Stimulated activated CD4-positive, alpha-beta T cell treated with anti-CD3 and anti-CD28 coated beads, Interleukin-1b, Interleukin-23, amount 100 ng/mL, for 1 hour (primary cell): ENCODE data around the gene CAPSL.
"Not testable (repeated sequence)": the region's sequence is repeated elsewhere in the genome, so short reads cannot be mapped to it uniquely, and the experiment has no call there.

Experiments
- DNase-seq, 2 donors: peaks; one replicate each; pipeline ENCODE4 v3.0.0-alpha.2; 2020; ENCODE audit warnings: low read depth in 2 of 2

Gene CAPSL

GRCh38 chr5:35938568-35939227 is at the start of gene CAPSL:
Gene CAPSL, minus strand, starts transcription at chr5:35938622. Its CDS starts 17,502 bp downstream, at chr5:35921120.
- no peak for DNase-seq

- DNase-seq, result no peak
These were observed 49.4 kb upstream of the CAPSL start for GRCh38 chr5:35987776-35988175.

- no peak for DNase-seq
These were observed 41.3 kb upstream of the CAPSL start for GRCh38 chr5:35979715-35980114.

- DNase-seq, result not testable (repeated sequence)
These were observed 38.4 kb upstream of the CAPSL start for GRCh38 chr5:35976859-35977258.

GRCh38 chr5:35974570-35974969 is 36.1 kb upstream of the CAPSL start:
- no peak for DNase-seq

- no peak for DNase-seq
These were observed 33.4 kb upstream of the CAPSL start for GRCh38 chr5:35971878-35972210.

- DNase-seq, result no peak
These were observed 32.9 kb upstream of the CAPSL start for GRCh38 chr5:35971186-35971877.

- DNase-seq, result no peak
These were observed 25.0 kb upstream of the CAPSL start for GRCh38 chr5:35963381-35963843.

- no peak for DNase-seq
These were observed 21.9 kb upstream of the CAPSL start for GRCh38 chr5:35960328-35960727.

- DNase-seq, result no peak
These were observed 18.0 kb upstream of the CAPSL start for GRCh38 chr5:35956429-35956828.

- DNase-seq, result no peak
These were observed 15.8 kb upstream of the CAPSL start for GRCh38 chr5:35954175-35954574.

- DNase-seq, result no peak
These were observed 8.7 kb upstream of the CAPSL start for GRCh38 chr5:35947085-35947484.

- no peak for DNase-seq
These were observed 1.2 kb upstream of the CAPSL start for GRCh38 chr5:35939639-35940038.

- peak in 1 of 2 donors; percentile 39 for DNase-seq
These were observed 11.9 kb downstream of the CAPSL start for GRCh38 chr5:35926389-35927051.

- peak; percentile 59 to 66 for DNase-seq
These were observed 13.3 kb downstream of the CAPSL start for GRCh38 chr5:35924950-35925722.

- no peak for DNase-seq
These were observed 14.1 kb downstream of the CAPSL start for GRCh38 chr5:35924122-35924949.

GRCh38 chr5:35922468-35922867 is 16.0 kb downstream of the CAPSL start:
- no peak for DNase-seq

GRCh38 chr5:35921930-35922329 is 16.5 kb downstream of the CAPSL start:
- no peak for DNase-seq

- DNase-seq, result no peak
These were observed 17.5 kb downstream of the CAPSL start for GRCh38 chr5:35920890-35921289.

GRCh38 chr5:35919191-35919590 is 19.2 kb downstream of the CAPSL start:
- no peak for DNase-seq

GRCh38 chr5:35908814-35909213 is 29.6 kb downstream of the CAPSL start:
- DNase-seq, result no peak
